Liver (tissue), 2 donors: ENCODE measurements around the gene GGTLC2.
"Not testable (repeated sequence)": the region's sequence is repeated elsewhere in the genome, so short reads cannot be mapped to it uniquely, and the experiment has no call there.

Experiments used
- CTCF ChIP-seq: fragments of 150-350 bp; IDR thresholded peaks from 2 replicates; pipeline ENCODE4 v1.5.1; 2017; ENCODE audit warnings: improper control_type of control experiment, low read depth, low read length; ENCODE audit not compliant: missing input control
- REST ChIP-seq: IDR thresholded peaks from 2 replicates; pipeline ENCODE4 v1.6.1; 2016; ENCODE audit warnings: antibody characterized with exemption, mild to moderate bottlenecking
- ZBTB33 ChIP-seq: IDR thresholded peaks from 2 replicates; pipeline ENCODE4 v1.6.1; 2016; ENCODE audit warnings: antibody characterized with exemption
- donor health status: healthy.

GRCh38 chr22:22652102-22652501 is 7.7 kb downstream of the GGTLC2 start:
- not testable (repeated sequence) for TF ChIP-seq ZBTB33, CTCF, REST
